SIG-M5 (cell line): ENCODE data around the gene EMC9.
A peak's percentile ranks its signal among the peaks of the same experiment; 100 is the strongest.

Source experiments
- DNase-seq: peaks from one replicate; lab custom pipeline; 2025; lab: John Stamatoyannopoulos, UW

EMC9 gene

GRCh38 chr14:24141097-24141880, at the start of gene EMC9:
EMC9 (minus strand) TSS chr14:24141591; CDS start chr14:24141304, 287 bp downstream.
- peak; percentile 96 for DNase-seq

GRCh38 chr14:24190416-24190815, 49.0 kb upstream of the EMC9 start:
- no peak for DNase-seq

- no peak for DNase-seq
Measured at GRCh38 chr14:24189460-24189859, 48.1 kb upstream of the EMC9 start.

GRCh38 chr14:24189059-24189375, 47.6 kb upstream of the EMC9 start:
- DNase-seq = no peak

- peak; percentile 76 for DNase-seq
Measured at GRCh38 chr14:24188251-24189058, 47.1 kb upstream of the EMC9 start, which contains the start of gene IPO4. IPO4 (minus strand) TSS chr14:24188816; CDS start chr14:24188787, 29 bp downstream.

GRCh38 chr14:24187539-24187915, 46.1 kb upstream of the EMC9 start:
- no peak for DNase-seq

- no peak for DNase-seq
Measured at GRCh38 chr14:24186831-24187538, 45.6 kb upstream of the EMC9 start.

- no peak for DNase-seq
Measured at GRCh38 chr14:24185741-24186140, 44.4 kb upstream of the EMC9 start.

- no peak for DNase-seq
Measured at GRCh38 chr14:24185026-24185425, 43.6 kb upstream of the EMC9 start.

GRCh38 chr14:24184104-24184970, 42.9 kb upstream of the EMC9 start:
- DNase-seq = no peak

GRCh38 chr14:24183014-24183481, 41.7 kb upstream of the EMC9 start:
- no peak for DNase-seq

GRCh38 chr14:24182110-24182882, 40.9 kb upstream of the EMC9 start:
- no peak for DNase-seq

- no peak for DNase-seq
Measured at GRCh38 chr14:24181371-24182077, 40.1 kb upstream of the EMC9 start.

GRCh38 chr14:24179961-24180796, 38.8 kb upstream of the EMC9 start:
- DNase-seq = no peak

GRCh38 chr14:24179294-24179960, 38.0 kb upstream of the EMC9 start:
- no peak for DNase-seq

GRCh38 chr14:24178399-24179178, 37.2 kb upstream of the EMC9 start:
- DNase-seq = no peak

GRCh38 chr14:24177891-24178290, 36.5 kb upstream of the EMC9 start:
- no peak for DNase-seq
